GM12878 (cell line): Measurements from ENCODE around the gene CPB2. TPM values are rescaled to one million over a fixed set of nuclear protein-coding genes. Genes with fewer than 3 reads are reported as not detected.

Experiments used
- ATAC-seq: fragments of 200-7000 bp; cut with Tn5 transposase; 3 replicates; pipeline ENCODE4 v1.9.1; 2020; ENCODE audit warnings: mild to moderate bottlenecking, moderate library complexity
- BruUV-seq: library from RNA; stranded (reverse); fragments of 400-500 nt; replicated peaks from 2 replicates; lab custom pipeline; 2021; lab: Mats Ljungman, UMichigan
- CTCF ChIA-PET: fragments of 300-600 bp; sonication (Branson Sonifier 250); formaldehyde crosslinking; extraction: SDS; loops from one replicate; lab custom pipeline; 2021; ENCODE audit warnings: inconsistent platforms; lab: Yijun Ruan, JAX
- POLR2A ChIA-PET: fragments of 350-600 bp; formaldehyde crosslinking; extraction: SDS; loops from one replicate; lab custom pipeline; 2021; ENCODE audit warnings: inconsistent platforms; lab: Charles Lee
- RAD21 ChIA-PET: fragments of 300-600 bp; sonication (Branson Sonifier 250); formaldehyde crosslinking; loops from one replicate; lab custom pipeline; 2023; ENCODE audit warnings: antibody characterized with exemption; ENCODE audit not compliant: unreplicated experiment; lab: Charles Lee
- SMC1A ChIA-PET: fragments of 300-600 bp; sonication (Branson Sonifier 250); formaldehyde crosslinking; loops from one replicate; lab custom pipeline; 2023; ENCODE audit not compliant: unreplicated experiment, uncharacterized antibody; lab: Charles Lee
- DNase-seq: peaks from one replicate; pipeline ENCODE4 v3.0.0-alpha.2; 2011; ENCODE audit warnings: low read depth, low spot score
- FAIRE-seq: peaks from 3 replicates; lab custom pipeline; 2011; peaks lifted over from hg19 to GRCh38; lab: Jason Lieb, UNC
- H2AFZ ChIP-seq: 2 replicates; pipeline ENCODE4 v1.6.0; 2011; ENCODE audit warnings: low read depth, low read length, control low read depth; ENCODE audit not compliant: control insufficient read depth
- H3K27ac ChIP-seq: 2 replicates; pipeline ENCODE4 v1.5.1; 2011; ENCODE audit warnings: control low read depth; ENCODE audit not compliant: control insufficient read depth, insufficient read depth
- H3K27me3 ChIP-seq, 2 experiments: replicated peaks in 1 of 2; 2 replicates each; pipeline versions ENCODE4 v1.6.0 to v1.6.1; 2011; ENCODE audit warnings: low read length in 1 of 2; ENCODE audit not compliant: control insufficient read depth in 2 of 2, insufficient read depth in 2 of 2
- H3K36me3 ChIP-seq, 2 experiments: 2 replicates each; pipeline ENCODE4 v1.5.1; 2011; ENCODE audit warnings: low read length in 1 of 2; ENCODE audit not compliant: control insufficient read depth in 2 of 2, insufficient read depth in 2 of 2
- H3K4me1 ChIP-seq: 2 replicates; pipeline ENCODE4 v1.6.1; 2011; ENCODE audit warnings: mild to moderate bottlenecking, low read length, moderate library complexity, mixed read lengths; ENCODE audit not compliant: control insufficient read depth, insufficient read depth
- H3K4me2 ChIP-seq: 2 replicates; pipeline ENCODE4 v1.6.0; 2011; ENCODE audit warnings: control low read depth; ENCODE audit not compliant: control insufficient read depth, insufficient read depth
- H3K4me3 ChIP-seq: fragments of 200-600 bp; sonication (generic); 2 replicates; pipeline ENCODE4 v1.5.1; 2016
- H3K79me2 ChIP-seq: 2 replicates; pipeline ENCODE4 v1.6.0; 2011; ENCODE audit warnings: low read length; ENCODE audit not compliant: control insufficient read depth, insufficient read depth
- H3K9ac ChIP-seq: 2 replicates; pipeline ENCODE4 v1.8.0; 2011; ENCODE audit warnings: low read length, control low read depth, mixed read lengths; ENCODE audit not compliant: control insufficient read depth, insufficient read depth
- H3K9me3 ChIP-seq: replicated peaks from 3 replicates; pipeline ENCODE4 v1.5.1; 2011; ENCODE audit warnings: mild to moderate bottlenecking, low read length; ENCODE audit not compliant: control insufficient read depth, insufficient read depth
- H4K20me1 ChIP-seq: 2 replicates; pipeline ENCODE4 v1.6.0; 2011; ENCODE audit not compliant: control insufficient read depth, insufficient read depth
- ASH2L ChIP-seq: fragments of 300-600, 200-600 bp; sonication (generic); IDR thresholded peaks from 2 replicates; pipeline ENCODE4 v1.6.1; 2017; ENCODE audit warnings: low read depth, mild to moderate bottlenecking, borderline replicate concordance
- BMI1 ChIP-seq: fragments of 450-650 bp; IDR thresholded peaks from 2 replicates; pipeline ENCODE4 v1.6.1; 2016; ENCODE audit warnings: mild to moderate bottlenecking, moderate library complexity, borderline replicate concordance
- DPF2 ChIP-seq: fragments of 450-650 bp; IDR thresholded peaks from 2 replicates; pipeline ENCODE4 v1.6.1; 2017; ENCODE audit warnings: mild to moderate bottlenecking
- EED ChIP-seq: sonication (generic); IDR thresholded peaks from 2 replicates; pipeline ENCODE4 v1.6.1; 2016; ENCODE audit warnings: antibody characterized with exemption, low read depth
- EGR1 ChIP-seq, 2 experiments: IDR thresholded peaks; 1 replicate in 1 of 2; 2 replicates in 1 of 2; pipeline ENCODE4 v1.6.1; 2011 to 2012; ENCODE audit warnings: low read depth in 2 of 2, low read length in 2 of 2, borderline replicate concordance in 1 of 2, mild to moderate bottlenecking in 1 of 2, moderate library complexity in 1 of 2
- GATAD2B ChIP-seq: fragments of 450-650 bp; conservative IDR thresholded peaks from 2 replicates; pipeline ENCODE4 v1.6.1; 2017; ENCODE audit warnings: low read depth, mild to moderate bottlenecking, moderate library complexity
- HCFC1 ChIP-seq: fragments of 150-350 bp; IDR thresholded peaks from 2 replicates; pipeline ENCODE4 v1.6.1; 2014; ENCODE audit warnings: low read length
- HDAC2 ChIP-seq: fragments of 200-600 bp; sonication (generic); IDR thresholded peaks from 2 replicates; pipeline ENCODE4 v1.6.1; 2017
- PAX8 ChIP-seq: fragments of 450-650 bp; IDR thresholded peaks from 2 replicates; pipeline ENCODE4 v1.6.1; 2017; ENCODE audit warnings: mild to moderate bottlenecking, moderate library complexity
- PRDM15 ChIP-seq: fragments of 450-650 bp; formaldehyde crosslinking; IDR thresholded peaks from 2 replicates; pipeline ENCODE4 v1.4.0; 2020; ENCODE audit warnings: mild to moderate bottlenecking, moderate library complexity
- RELA ChIP-seq: fragments of 450-650 bp; IDR thresholded peaks from 2 replicates; pipeline ENCODE4 v1.8.0; 2014; ENCODE audit warnings: borderline replicate concordance; ENCODE audit not compliant: partially characterized antibody
- SIN3A ChIP-seq: IDR thresholded peaks from 2 replicates; pipeline ENCODE4 v1.6.1; 2012; ENCODE audit warnings: low read depth, low read length, improper control_type of control experiment
- SREBF2 ChIP-seq: IDR thresholded peaks from 2 replicates; pipeline ENCODE4 v1.6.1; 2012; ENCODE audit warnings: mild to moderate bottlenecking, low read length
- ZBED1 ChIP-seq: IDR thresholded peaks from 2 replicates; pipeline ENCODE4 v1.6.1; 2016; ENCODE audit warnings: borderline replicate concordance
- WGBS: methylation state at CpG from one replicate; pipeline ENCODE4 v1.1.6; 2016; ENCODE audit warnings: low lambda C conversion rate; ENCODE audit not compliant: insufficient replicate concordance, insufficient coverage; ENCODE audit errors: missing lambda C conversion rate; 5-methylcytosine and 5-hydroxymethylcytosine counted together
- in situ Hi-C: fragments of 300-500 bp; cut with MboI; formaldehyde crosslinking; loops from 9 replicates; pipeline ENCODE4 v1.14.3; 2018; ENCODE audit warnings: mixed read lengths
- intact Hi-C: fragments of 100-400 bp; cut with micrococcal nuclease; formaldehyde crosslinking; loops from one replicate; pipeline ENCODE4 v1.14.2; 2022; ENCODE audit not compliant: unreplicated experiment
- polyA plus RNA-seq, 11 experiments: library from polyadenylated mRNA; depleted of rRNA in 4 of 11; unstranded in 6 of 11; stranded (reverse) in 5 of 11; fragments of >200 nt; fragmentation: Nextera tagmentation in 4 of 11; fragmentation: Illumina TruSeq in 1 of 11; extraction: Ambion mirVana in 4 of 11; extraction: Trizol in 1 of 11; gene quantifications; 1 replicate in 1 of 11; 2 replicates in 10 of 11; pipeline versions ENCODE4 v1.2.1 to v1.2.3, GENCODE V29; 2011 to 2016; ENCODE audit warnings: inconsistent platforms in 2 of 11, missing spikeins in 2 of 11, low read depth in 1 of 11
- total RNA-seq, 4 experiments: library from RNA; depleted of rRNA in 3 of 4; stranded (reverse); fragments of >200 nt in 3 of 4; fragmentation: Illumina TruSeq in 1 of 4; extraction: Trizol in 1 of 4; gene quantifications; 2 replicates each; pipeline versions ENCODE4 v1.2.1 to v1.2.3, GENCODE V29; 2013 to 2021

CPB2 gene
- total and polyA plus RNA-seq, 10 of the 15 experiments (the other 5 are each of a cell fraction or from before 2014, with no cell fraction given) = 0.05 to 0.87 (median 0.13) TPM; not detected in 3

GRCh38 chr13:46097015-46097414 is 7.8 kb downstream of the CPB2 start (continued):
- TF ChIP-seq PRDM15 (CRISPR knock-in tag) (no peak), SREBF2 (no peak), PAX8 (no peak), GATAD2B (no peak), BMI1 (no peak)

GRCh38 chr13:46094478-46094877 is 10.4 kb downstream of the CPB2 start:
- Histone ChIP-seq H2AFZ (no peak overlapping the region), H3K27ac (no peak overlapping the region), H3K4me1 (no peaks in the 10 kb centered on the region), H3K9ac (no peak overlapping the region), H3K79me2 (no peaks in the 10 kb centered on the region), H3K27me3 (no peaks in the 10 kb centered on the region), H3K36me3 (no peaks in the 10 kb centered on the region), H3K4me3 (no peak overlapping the region), H3K9me3 (no peaks in the 10 kb centered on the region; the same call in 2 of the 3 replicates), H3K4me2 (no peak overlapping the region), H4K20me1 (no peaks in the 10 kb centered on the region)
- ChIA-PET RAD21 (no interaction called here), CTCF (interaction anchor here (1.0 kb wide), 1 partner anchor 32 kb away, joined by 3 read pairs; no protein-coding TSS in a partner anchor), SMC1A (interaction anchor here (1.0 kb wide), 1 partner anchor 8 kb away, joined by 4 read pairs; no protein-coding TSS in a partner anchor), POLR2A (no interaction called here)
- FAIRE-seq = no peak
- TF ChIP-seq ZBED1 (no peak), EED (no peak), EGR1 (IDR thresholded peaks at IDR 0.05; ENCODE audit: borderline replicate concordance in 1 of 2, low read depth in 2 of 2, low read length in 2 of 2) (no peak), SIN3A (no peak), HCFC1 (no peak), DPF2 (no peak), RELA (no peak), ASH2L (no peak), HDAC2 (no peak)
- intact Hi-C loops (no loop called here), in situ Hi-C loops (no loop called here)
- 52% methylated on average over 3 of the region's 3 CpGs for WGBS
- DNase-seq = no peak
- BruUV-seq = no TSS peak
- no peak for ATAC-seq
